A549 (cell line): Measurements from ENCODE around the gene SLC25A46.

Experiments
- BHLHE40 ChIP-seq: IDR thresholded peaks from 2 replicates; pipeline ENCODE4 v1.6.1; 2012; ENCODE audit warnings: low read depth, low read length, inconsistent platforms
- CHD2 ChIP-seq: fragments of 150-350 bp; IDR thresholded peaks from 2 replicates; pipeline ENCODE4 v1.6.1; 2014; ENCODE audit warnings: low read length; ENCODE audit not compliant: partially characterized antibody
- EP300 ChIP-seq, 2 experiments: fragments of >200 bp; sonication (Bioruptor Twin); formaldehyde crosslinking; IDR thresholded peaks; 2 replicates in 1 of 2; 3 replicates in 1 of 2; pipeline ENCODE4 v1.6.1; 2016 to 2017
- ESRRA ChIP-seq: fragments of 150-350 bp; IDR thresholded peaks from 2 replicates; pipeline ENCODE4 v1.6.1; 2014; ENCODE audit warnings: mild to moderate bottlenecking, low read length, borderline replicate concordance
- JUNB ChIP-seq: fragments of >200 bp; sonication (Bioruptor Twin); formaldehyde crosslinking; IDR thresholded peaks from 2 replicates; pipeline ENCODE4 v1.6.1; 2016
- KDM1A ChIP-seq: fragments of 200-600 bp; sonication (generic); IDR thresholded peaks from 2 replicates; pipeline ENCODE4 v1.6.1; 2016; ENCODE audit warnings: low read depth, mild to moderate bottlenecking
- POLR2A ChIP-seq: IDR thresholded peaks from 2 replicates; pipeline ENCODE4 v1.6.1; 2012; ENCODE audit warnings: mild to moderate bottlenecking, low read length
- POLR2AphosphoS2 ChIP-seq: conservative IDR thresholded peaks from 2 replicates; pipeline ENCODE4 v1.6.1; 2012; ENCODE audit warnings: low read length, improper control_type of control experiment, inconsistent platforms
- RAD21 ChIP-seq, 2 experiments: fragments of >200 bp in 1 of 2; sonication (Bioruptor Twin) in 1 of 2; formaldehyde crosslinking in 1 of 2; IDR thresholded peaks in 1 of 2; conservative IDR thresholded peaks in 1 of 2; 2 replicates in 1 of 2; 3 replicates in 1 of 2; pipeline ENCODE4 v1.6.1; 2012 to 2018; ENCODE audit warnings: inconsistent platforms in 1 of 2
- RCOR1 ChIP-seq: fragments of 150-350 bp; IDR thresholded peaks from 2 replicates; pipeline ENCODE4 v1.6.1; 2014; ENCODE audit warnings: antibody characterized with exemption, low read length, low read depth
- TFCP2L1 ChIP-seq: fragments of 250-450 bp; sonication (Bioruptor Pico); IDR thresholded peaks from 2 replicates; pipeline ENCODE4 v1.5.0; 2021; ENCODE audit warnings: mild to moderate bottlenecking
- TF ChIP-seq, protein P1 (sequence below): fragments of 200-600 bp; sonication (generic); IDR thresholded peaks from 2 replicates; pipeline ENCODE4 v1.6.1; 2016; ENCODE audit warnings: antibody characterized with exemption, mild to moderate bottlenecking, moderate library complexity
- TF ChIP-seq, protein P2 (sequence below): fragments of >200 bp; sonication (Bioruptor Twin); formaldehyde crosslinking; IDR thresholded peaks from 3 replicates; pipeline ENCODE4 v1.5.1; 2016
- TF ChIP-seq, protein P3 (sequence below): IDR thresholded peaks from 2 replicates; pipeline ENCODE4 v1.6.1; 2012; ENCODE audit warnings: low read depth, borderline replicate concordance

DNA sequence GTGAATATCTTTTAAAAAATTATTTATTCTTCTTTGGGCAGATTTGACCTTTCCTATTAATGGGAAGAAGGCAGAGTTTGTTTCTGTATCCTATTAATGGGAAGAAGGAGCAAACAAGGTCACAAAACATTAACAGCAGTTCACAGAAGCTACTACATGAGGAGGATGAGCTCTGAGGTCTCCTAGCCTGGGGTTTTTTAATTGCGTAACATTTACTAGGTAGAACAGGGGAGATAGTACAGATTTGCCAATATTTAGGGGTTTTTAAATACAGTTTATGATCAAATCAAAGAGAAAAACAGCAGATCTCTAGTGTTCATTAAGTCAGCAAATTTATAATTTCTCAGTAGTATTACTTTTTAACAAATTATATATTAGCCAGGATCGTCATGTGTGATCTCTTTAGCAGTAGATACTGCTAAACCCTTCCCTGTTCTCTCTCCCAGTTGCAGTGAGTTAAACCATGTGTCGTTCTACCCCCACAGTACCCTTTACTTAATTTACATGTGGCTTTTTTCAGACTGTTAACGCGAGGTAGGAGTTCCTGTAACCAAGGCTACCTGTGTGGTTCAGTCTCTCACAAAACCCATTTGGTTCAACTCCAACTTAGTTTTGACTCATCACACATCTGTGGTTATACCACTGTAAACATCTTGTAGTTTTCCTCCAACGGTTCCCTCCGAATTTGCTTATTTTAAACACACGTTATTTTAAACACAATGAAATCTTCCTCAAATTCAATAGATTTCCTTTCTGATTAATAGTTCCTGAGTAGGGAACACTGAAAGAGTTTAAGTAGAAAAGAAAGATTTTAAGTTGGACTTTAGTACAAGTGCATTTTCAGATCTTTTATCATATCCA lies 13.3 kb downstream of the SLC25A46 start:
- TF ChIP-seq KDM1A, result no peak
- TF ChIP-seq POLR2A, result no peak
- TF ChIP-seq, protein P1, sequence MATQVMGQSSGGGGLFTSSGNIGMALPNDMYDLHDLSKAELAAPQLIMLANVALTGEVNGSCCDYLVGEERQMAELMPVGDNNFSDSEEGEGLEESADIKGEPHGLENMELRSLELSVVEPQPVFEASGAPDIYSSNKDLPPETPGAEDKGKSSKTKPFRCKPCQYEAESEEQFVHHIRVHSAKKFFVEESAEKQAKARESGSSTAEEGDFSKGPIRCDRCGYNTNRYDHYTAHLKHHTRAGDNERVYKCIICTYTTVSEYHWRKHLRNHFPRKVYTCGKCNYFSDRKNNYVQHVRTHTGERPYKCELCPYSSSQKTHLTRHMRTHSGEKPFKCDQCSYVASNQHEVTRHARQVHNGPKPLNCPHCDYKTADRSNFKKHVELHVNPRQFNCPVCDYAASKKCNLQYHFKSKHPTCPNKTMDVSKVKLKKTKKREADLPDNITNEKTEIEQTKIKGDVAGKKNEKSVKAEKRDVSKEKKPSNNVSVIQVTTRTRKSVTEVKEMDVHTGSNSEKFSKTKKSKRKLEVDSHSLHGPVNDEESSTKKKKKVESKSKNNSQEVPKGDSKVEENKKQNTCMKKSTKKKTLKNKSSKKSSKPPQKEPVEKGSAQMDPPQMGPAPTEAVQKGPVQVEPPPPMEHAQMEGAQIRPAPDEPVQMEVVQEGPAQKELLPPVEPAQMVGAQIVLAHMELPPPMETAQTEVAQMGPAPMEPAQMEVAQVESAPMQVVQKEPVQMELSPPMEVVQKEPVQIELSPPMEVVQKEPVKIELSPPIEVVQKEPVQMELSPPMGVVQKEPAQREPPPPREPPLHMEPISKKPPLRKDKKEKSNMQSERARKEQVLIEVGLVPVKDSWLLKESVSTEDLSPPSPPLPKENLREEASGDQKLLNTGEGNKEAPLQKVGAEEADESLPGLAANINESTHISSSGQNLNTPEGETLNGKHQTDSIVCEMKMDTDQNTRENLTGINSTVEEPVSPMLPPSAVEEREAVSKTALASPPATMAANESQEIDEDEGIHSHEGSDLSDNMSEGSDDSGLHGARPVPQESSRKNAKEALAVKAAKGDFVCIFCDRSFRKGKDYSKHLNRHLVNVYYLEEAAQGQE, result no peak
- TF ChIP-seq RAD21 (conservative IDR thresholded peaks at IDR 0.05 in 1 of 2, IDR thresholded peaks at IDR 0.05 in 1 of 2), result no peak
- TF ChIP-seq ESRRA, result no peak
- no peak for TF ChIP-seq TFCP2L1
- TF ChIP-seq POLR2AphosphoS2, result no peak
- TF ChIP-seq EP300 (IDR thresholded peaks at IDR 0.05), result no peak
- TF ChIP-seq, protein P2, sequence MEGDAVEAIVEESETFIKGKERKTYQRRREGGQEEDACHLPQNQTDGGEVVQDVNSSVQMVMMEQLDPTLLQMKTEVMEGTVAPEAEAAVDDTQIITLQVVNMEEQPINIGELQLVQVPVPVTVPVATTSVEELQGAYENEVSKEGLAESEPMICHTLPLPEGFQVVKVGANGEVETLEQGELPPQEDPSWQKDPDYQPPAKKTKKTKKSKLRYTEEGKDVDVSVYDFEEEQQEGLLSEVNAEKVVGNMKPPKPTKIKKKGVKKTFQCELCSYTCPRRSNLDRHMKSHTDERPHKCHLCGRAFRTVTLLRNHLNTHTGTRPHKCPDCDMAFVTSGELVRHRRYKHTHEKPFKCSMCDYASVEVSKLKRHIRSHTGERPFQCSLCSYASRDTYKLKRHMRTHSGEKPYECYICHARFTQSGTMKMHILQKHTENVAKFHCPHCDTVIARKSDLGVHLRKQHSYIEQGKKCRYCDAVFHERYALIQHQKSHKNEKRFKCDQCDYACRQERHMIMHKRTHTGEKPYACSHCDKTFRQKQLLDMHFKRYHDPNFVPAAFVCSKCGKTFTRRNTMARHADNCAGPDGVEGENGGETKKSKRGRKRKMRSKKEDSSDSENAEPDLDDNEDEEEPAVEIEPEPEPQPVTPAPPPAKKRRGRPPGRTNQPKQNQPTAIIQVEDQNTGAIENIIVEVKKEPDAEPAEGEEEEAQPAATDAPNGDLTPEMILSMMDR, result no peak
- no peak for TF ChIP-seq RCOR1
- TF ChIP-seq, protein P3, sequence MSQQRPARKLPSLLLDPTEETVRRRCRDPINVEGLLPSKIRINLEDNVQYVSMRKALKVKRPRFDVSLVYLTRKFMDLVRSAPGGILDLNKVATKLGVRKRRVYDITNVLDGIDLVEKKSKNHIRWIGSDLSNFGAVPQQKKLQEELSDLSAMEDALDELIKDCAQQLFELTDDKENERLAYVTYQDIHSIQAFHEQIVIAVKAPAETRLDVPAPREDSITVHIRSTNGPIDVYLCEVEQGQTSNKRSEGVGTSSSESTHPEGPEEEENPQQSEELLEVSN, result no peak
- no peak for TF ChIP-seq JUNB
- no peak for TF ChIP-seq BHLHE40
- no peak for TF ChIP-seq CHD2
